Aorta (tissue), 5 donors: ENCODE data around the gene UPF3A. TPM values are rescaled to one million over a fixed set of nuclear protein-coding genes. Genes with fewer than 3 reads are reported as not detected.

Experiments
- ATAC-seq: fragments of 200-7000 bp; cut with Tn5 transposase; one replicate; pipeline ENCODE4 v1.9.1; 2022; ENCODE audit warnings: moderate library complexity; ENCODE audit not compliant: low FRiP score
- DNase-seq, 2 donors: peaks; one replicate each; pipeline ENCODE4 v3.0.0-alpha.2; 2020
- H3K27ac ChIP-seq, 2 donors: one replicate each; pipeline ENCODE4 v1.5.1; 2013; ENCODE audit warnings: low read length in 2 of 2, mild to moderate bottlenecking in 2 of 2, moderate library complexity in 2 of 2, control low read depth in 1 of 2, inconsistent platforms in 1 of 2, low read depth in 1 of 2
- H3K27me3 ChIP-seq, 2 donors: one replicate each; pipeline ENCODE4 v1.6.1; 2013; ENCODE audit warnings: control low read depth in 1 of 2, low read length in 1 of 2, mild to moderate bottlenecking in 1 of 2, moderate library complexity in 1 of 2; ENCODE audit not compliant: insufficient read depth in 2 of 2, control insufficient read depth in 1 of 2
- H3K36me3 ChIP-seq, 2 donors: one replicate each; pipeline ENCODE4 v1.6.1; 2013; ENCODE audit warnings: control low read depth in 1 of 2, low read length in 1 of 2, mild to moderate bottlenecking in 1 of 2; ENCODE audit not compliant: insufficient read depth in 2 of 2, control insufficient read depth in 1 of 2
- H3K4me1 ChIP-seq, 2 donors: one replicate each; pipeline ENCODE4 v1.6.1; 2013; ENCODE audit warnings: low read length in 2 of 2, control low read depth in 1 of 2, mild to moderate bottlenecking in 1 of 2, moderate library complexity in 1 of 2; ENCODE audit not compliant: insufficient read depth in 2 of 2, control insufficient read depth in 1 of 2
- H3K4me3 ChIP-seq, 2 donors: one replicate each; pipeline ENCODE4 v1.5.1; 2013; ENCODE audit warnings: low read length in 2 of 2, control low read depth in 1 of 2, mild to moderate bottlenecking in 1 of 2
- H3K9me3 ChIP-seq: one replicate; pipeline ENCODE4 v1.6.1; 2013; ENCODE audit warnings: mild to moderate bottlenecking, low read length; ENCODE audit not compliant: control insufficient read depth
- WGBS, 2 donors: extraction: QIAGEN DNeasy Blood & Tissue Kit; methylation state at CpG; one replicate each; pipeline ENCODE4 v1.1.7; 2013; 5-methylcytosine and 5-hydroxymethylcytosine counted together
- intact Hi-C, 2 donors: fragments of 100-400 bp; cut with DNase I; formaldehyde crosslinking; loops; one replicate each; pipeline versions ENCODE4 v1.14.2 to v1.15.0; 2022
- polyA plus RNA-seq, 2 donors: library from polyadenylated mRNA; stranded (reverse); fragments of 200-250 nt; gene quantifications; one replicate each; pipeline ENCODE4 v1.2.3, GENCODE V29; 2013
- total RNA-seq, 2 donors: library from RNA; stranded (reverse); fragmentation: NEBNext Ultra II Directional; extraction: Animal tissue kit (Norgen Biotek cat#: 25700); gene quantifications; one replicate each; pipeline ENCODE4 v1.2.1, GENCODE V29; 2021
- donor health status: healthy with polysubstance abuse.
- donor health status: Bipolar disorder and iron deficiency.
- donor health status: DM: no; HTN: no; CAD: no.
- donor health status: DM: no; HTN: no; CAD: no.
- donor health status: DM: yes; HTN: yes; CAD: no.

Gene UPF3A
- total and polyA plus RNA-seq, 4 donors: 40.5 to 110 (median 59.3) TPM

GRCh38 chr13:114285166-114285808, 3.9 kb downstream of the UPF3A start:
- Histone ChIP-seq H3K36me3 (no peaks in the 10 kb centered on the region), H3K9me3 (no peaks in the 10 kb centered on the region), H3K4me1 (no peaks in the 10 kb centered on the region), H3K4me3 (no peak overlapping the region), H3K27me3 (no peaks in the 10 kb centered on the region), H3K27ac (no peak overlapping the region)
- WGBS, 2 donors: 55 to 63% methylated on average over 4 of the region's 4 CpGs
- ATAC-seq (no peak), DNase-seq (no peak)
- intact Hi-C loops: no loop called here

DNA sequence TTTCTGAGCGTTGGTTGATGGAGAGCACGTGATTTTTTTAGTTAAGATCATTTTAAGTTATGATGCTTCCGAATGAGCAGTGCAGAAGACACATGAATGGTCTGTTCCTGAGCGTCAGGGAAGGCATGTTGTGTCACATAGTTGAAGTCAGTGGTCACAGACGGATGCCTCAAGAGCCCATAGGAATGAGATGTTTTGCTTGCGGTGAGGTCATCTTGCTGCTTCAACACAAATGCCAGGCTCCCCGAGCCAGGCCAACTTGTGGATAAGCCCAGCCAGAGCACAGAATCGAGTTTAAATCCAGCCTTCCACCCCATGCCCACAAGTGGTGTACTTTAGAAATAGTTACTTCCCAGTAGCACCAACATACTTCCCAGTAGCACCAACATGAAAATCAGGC, 5.4 kb downstream of the UPF3A start:
- Histone ChIP-seq H3K4me1 (no peaks in the 10 kb centered on the region), H3K36me3 (no peaks in the 10 kb centered on the region), H3K4me3 (no peak overlapping the region), H3K27ac (no peak overlapping the region), H3K9me3 (no peaks in the 10 kb centered on the region), H3K27me3 (no peaks in the 10 kb centered on the region)
- intact Hi-C loops: no loop called here
- 66 to 74% methylated on average over 8 of the region's 8 CpGs for WGBS, 2 donors
- no peak for DNase-seq
- no peak for ATAC-seq

DNA sequence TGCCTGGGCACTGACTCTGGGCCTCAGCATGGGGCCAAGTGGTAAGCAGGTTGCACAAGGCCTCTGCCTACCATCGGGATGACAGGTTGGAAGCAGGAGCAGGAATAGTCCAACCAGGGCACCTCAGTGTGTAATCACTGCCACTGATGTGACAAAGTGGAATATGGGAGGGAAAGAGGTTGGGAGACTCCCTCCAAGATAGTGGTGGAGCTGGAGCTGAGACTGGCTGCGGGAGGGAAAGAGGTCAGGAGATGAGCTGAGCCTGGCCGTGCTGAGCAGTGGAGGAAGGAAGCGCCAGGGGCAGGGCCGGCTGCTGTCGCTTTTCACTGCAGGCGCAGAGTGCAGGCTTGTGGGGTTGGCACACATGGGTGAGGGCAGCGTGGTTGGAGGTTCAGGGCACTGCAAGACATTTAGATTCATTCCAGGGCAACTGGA, 6.8 kb downstream of the UPF3A start:
- no peak overlapping the region for H3K27ac ChIP-seq
- 94 to 97% methylated on average over 8 of the region's 8 CpGs for WGBS, 2 donors
- no peak for DNase-seq

GRCh38 chr13:114296448-114296847, 15.0 kb downstream of the UPF3A start:
- Histone ChIP-seq H3K27me3 (no peaks in the 10 kb centered on the region), H3K27ac (no peak overlapping the region), H3K9me3 (no peaks in the 10 kb centered on the region), H3K36me3 (no peaks in the 10 kb centered on the region), H3K4me1 (no peaks in the 10 kb centered on the region), H3K4me3 (no peak overlapping the region)
- DNase-seq (no peak), ATAC-seq (no peak)
- WGBS, 2 donors: 86 to 89% methylated on average over 10 of the region's 10 CpGs
- intact Hi-C loops: no loop called here

More for the DNA sequence above, 6.8 kb downstream of the UPF3A start:
- no peak overlapping the region for H3K4me3 ChIP-seq
- H3K36me3 ChIP-seq: no peaks in the 10 kb centered on the region
- intact Hi-C loops: no loop called here
- H3K9me3 ChIP-seq: no peaks in the 10 kb centered on the region
- H3K27me3 ChIP-seq: no peaks in the 10 kb centered on the region
- no peak for ATAC-seq
- H3K4me1 ChIP-seq: no peaks in the 10 kb centered on the region

GRCh38 chr13:114296902-114297301, 15.5 kb downstream of the UPF3A start:
- intact Hi-C loops: no loop called here
- no peaks in the 10 kb centered on the region for H3K36me3 ChIP-seq
- 89 to 94% methylated on average over 5 of the region's 5 CpGs for WGBS, 2 donors

GRCh38 chr13:114298866-114299265, 17.5 kb downstream of the UPF3A start:
- ATAC-seq (no peak), DNase-seq (no peak)
- intact Hi-C loops: no loop called here
- H3K27ac ChIP-seq: no peak overlapping the region
- no peaks in the 10 kb centered on the region for H3K4me1 ChIP-seq
- 82 to 85% methylated on average over 12 of the region's 12 CpGs for WGBS, 2 donors
- H3K27me3 ChIP-seq: no peaks in the 10 kb centered on the region
- H3K4me3 ChIP-seq: no peak overlapping the region
- H3K36me3 ChIP-seq: peaks cover 0 to 3% of the 10 kb centered on the region in 2 donors
- no peaks in the 10 kb centered on the region for H3K9me3 ChIP-seq

More at GRCh38 chr13:114296902-114297301, 15.5 kb downstream of the UPF3A start:
- DNase-seq (no peak), ATAC-seq (no peak)
- Histone ChIP-seq H3K4me1 (no peaks in the 10 kb centered on the region), H3K9me3 (no peaks in the 10 kb centered on the region), H3K27me3 (no peaks in the 10 kb centered on the region), H3K4me3 (no peak overlapping the region), H3K27ac (no peak overlapping the region)

DNA sequence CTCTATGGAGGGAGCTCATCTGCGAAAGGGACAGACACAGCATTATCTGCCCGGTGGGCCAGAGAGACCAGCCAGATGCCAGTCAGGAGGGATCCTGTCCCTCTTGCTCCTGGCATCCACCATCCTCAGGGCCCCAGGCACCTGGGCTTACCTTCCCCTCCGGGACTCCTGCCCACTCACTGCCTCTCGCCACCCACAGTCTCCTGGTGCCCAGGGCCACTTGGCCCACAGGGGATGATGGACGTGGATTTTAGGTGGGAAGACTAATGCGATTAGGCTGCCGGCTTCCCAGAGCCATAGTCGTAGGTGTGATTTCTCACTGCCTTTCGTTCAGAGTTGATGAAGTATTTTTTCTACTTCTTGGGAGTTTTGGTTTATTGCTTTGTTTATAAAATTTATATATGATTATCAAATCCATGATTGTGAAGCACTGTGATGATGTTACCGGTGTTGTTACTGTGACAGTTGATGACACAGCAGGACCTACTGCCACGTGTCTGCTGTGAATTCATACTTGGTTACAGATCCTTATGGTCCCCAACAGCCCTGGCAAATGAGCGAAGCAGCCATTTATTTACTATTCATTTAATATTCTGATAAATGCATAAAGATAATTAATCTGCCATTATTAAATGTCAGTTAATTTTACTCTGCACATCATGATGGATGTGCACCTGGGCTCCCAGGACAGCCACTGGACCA, 18.4 kb downstream of the UPF3A start:
- peaks cover 3 to 4% of the 10 kb centered on the region in 2 donors for H3K36me3 ChIP-seq
- no peaks in the 10 kb centered on the region for H3K9me3 ChIP-seq
- no peaks in the 10 kb centered on the region for H3K4me1 ChIP-seq
- H3K27me3 ChIP-seq: no peaks in the 10 kb centered on the region
- DNase-seq: no peak
- no peak for ATAC-seq
- intact Hi-C loops: no loop called here
- no peak overlapping the region for H3K4me3 ChIP-seq
- no peak overlapping the region for H3K27ac ChIP-seq
- 93 to 94% methylated on average over 12 of the region's 12 CpGs for WGBS, 2 donors

GRCh38 chr13:114303700-114304327, 22.4 kb downstream of the UPF3A start:
- DNase-seq (no peak), ATAC-seq (no peak)
- intact Hi-C loops: no loop called here
- 85 to 86% methylated on average over 11 of the region's 11 CpGs for WGBS, 2 donors
- Histone ChIP-seq H3K4me1 (no peaks in the 10 kb centered on the region), H3K4me3 (no peak overlapping the region), H3K27ac (no peak overlapping the region), H3K36me3 (peaks cover 5 to 8% of the 10 kb centered on the region in 2 donors), H3K27me3 (no peaks in the 10 kb centered on the region), H3K9me3 (no peaks in the 10 kb centered on the region)
